Fibroblast of skin of right biceps (primary cell): ENCODE results near the gene PARM1.

Experiments
- DNase-seq: peaks from one replicate; pipeline ENCODE4 v3.0.0-alpha.2; 2013

Gene PARM1, protein sequence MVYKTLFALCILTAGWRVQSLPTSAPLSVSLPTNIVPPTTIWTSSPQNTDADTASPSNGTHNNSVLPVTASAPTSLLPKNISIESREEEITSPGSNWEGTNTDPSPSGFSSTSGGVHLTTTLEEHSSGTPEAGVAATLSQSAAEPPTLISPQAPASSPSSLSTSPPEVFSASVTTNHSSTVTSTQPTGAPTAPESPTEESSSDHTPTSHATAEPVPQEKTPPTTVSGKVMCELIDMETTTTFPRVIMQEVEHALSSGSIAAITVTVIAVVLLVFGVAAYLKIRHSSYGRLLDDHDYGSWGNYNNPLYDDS

DNA sequence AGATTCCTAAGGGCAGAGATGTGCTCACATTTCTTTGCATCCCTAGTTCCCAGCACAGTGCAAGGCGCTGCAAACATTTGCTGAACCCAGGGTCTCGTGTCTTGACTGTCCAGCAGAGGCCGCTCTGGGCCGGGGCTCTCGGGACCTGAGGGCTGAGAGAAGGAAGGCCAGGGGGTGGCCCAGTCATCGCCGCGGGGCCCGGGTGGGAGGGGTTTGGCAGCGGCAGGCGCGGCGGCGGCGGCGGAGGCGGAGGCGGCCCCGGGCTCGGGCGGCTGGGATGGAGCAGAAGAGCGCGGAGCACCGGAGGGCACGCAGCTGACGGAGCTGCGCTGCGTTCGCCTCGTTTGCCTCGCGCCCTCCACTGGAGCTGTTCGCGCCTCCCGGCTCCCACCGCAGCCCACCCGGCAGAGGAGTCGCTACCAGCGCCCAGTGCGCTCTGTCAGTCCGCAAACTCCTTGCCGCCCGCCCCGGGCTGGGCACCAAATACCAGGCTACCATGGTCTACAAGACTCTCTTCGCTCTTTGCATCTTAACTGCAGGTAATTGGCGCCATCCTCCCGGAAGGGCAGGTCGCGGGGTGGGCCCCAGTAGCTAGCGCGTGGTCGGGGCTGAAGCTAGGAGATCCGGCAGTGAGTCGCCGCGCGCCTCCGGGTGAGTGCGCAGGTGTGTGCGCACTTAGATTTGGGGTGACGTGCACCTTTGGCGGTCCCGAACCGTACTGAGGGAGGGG, at the start of gene PARM1:
Gene PARM1, plus strand, starts transcription at position 285 of the 730 bp plus-strand sequence. Its CDS starts 212 bp downstream, at position 497.
- DNase-seq: peak; percentile 73

DNA sequence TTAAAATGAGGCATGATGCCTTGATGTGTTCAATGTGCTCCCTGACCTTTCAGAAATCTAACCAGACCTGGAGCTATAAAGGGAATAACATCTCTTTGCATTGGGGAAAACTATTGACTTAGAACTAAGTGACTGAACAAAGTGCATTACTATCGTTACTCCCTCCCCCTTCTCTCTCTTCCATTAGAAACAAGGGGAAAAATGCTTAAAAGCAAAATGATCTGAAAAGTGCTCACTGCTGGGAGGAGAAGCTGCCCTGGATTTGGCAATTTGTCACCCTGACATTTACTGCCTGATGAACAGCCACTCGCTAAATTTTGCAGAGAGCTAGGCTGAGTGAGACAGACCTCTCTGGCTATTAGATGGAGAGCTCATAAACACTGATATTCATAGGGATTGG, 48.6 kb upstream of the PARM1 start:
- DNase-seq: no peak

- DNase-seq: peak; percentile 6
Observed at GRCh38 chr4:74886484-74886883, 46.4 kb upstream of the PARM1 start.

GRCh38 chr4:74890341-74890740, 42.6 kb upstream of the PARM1 start:
- no peak for DNase-seq

DNA sequence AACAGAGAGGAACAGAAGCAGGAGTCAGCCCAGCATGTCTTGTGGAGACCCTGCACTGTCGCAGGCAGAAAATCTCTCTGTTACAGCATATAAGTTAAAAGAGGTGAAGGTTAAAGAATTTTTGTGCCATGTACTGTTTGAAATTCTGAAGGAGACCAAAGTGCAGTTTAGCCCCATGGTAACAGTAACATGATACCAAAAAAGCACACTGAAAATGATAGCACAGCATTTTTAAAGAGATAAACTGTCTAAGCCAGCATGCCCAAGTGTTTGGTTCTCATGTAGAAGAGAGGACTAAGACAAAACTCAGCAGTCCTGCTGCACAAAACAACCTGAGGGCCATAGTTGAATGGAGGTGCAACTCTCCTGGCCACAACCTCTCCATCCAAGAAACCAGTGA, 41.9 kb upstream of the PARM1 start:
- DNase-seq: no peak

GRCh38 chr4:74893171-74893570, 39.7 kb upstream of the PARM1 start:
- no peak for DNase-seq

DNA sequence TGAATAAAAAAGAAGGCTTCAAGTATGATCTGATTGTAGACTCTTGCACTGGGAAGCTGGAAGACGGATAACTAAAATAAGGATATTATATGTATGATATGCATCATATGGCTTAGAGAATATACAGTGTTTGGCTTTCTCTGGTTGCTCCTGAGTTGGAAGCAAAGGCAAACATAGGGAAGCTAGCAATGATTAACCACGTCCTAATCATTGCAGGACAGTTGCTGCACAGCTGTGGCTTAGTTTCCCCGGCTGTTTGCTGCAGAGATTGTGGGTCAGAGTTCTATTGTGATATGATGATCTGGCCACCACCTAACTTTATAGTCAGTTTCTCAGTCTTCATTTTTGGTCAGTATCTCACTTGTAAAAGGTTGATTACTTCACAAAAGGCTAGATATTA, 36.3 kb upstream of the PARM1 start:
- no peak for DNase-seq

- no peak for DNase-seq
Observed at GRCh38 chr4:74897386-74897785, 35.5 kb upstream of the PARM1 start.

GRCh38 chr4:74900862-74901261, 32.1 kb upstream of the PARM1 start:
- no peak for DNase-seq

GRCh38 chr4:74904509-74905065, 28.3 kb upstream of the PARM1 start:
- no peak for DNase-seq

GRCh38 chr4:74906771-74907170, 26.1 kb upstream of the PARM1 start:
- DNase-seq: no peak

GRCh38 chr4:74919783-74920182, 13.1 kb upstream of the PARM1 start:
- no peak for DNase-seq

DNA sequence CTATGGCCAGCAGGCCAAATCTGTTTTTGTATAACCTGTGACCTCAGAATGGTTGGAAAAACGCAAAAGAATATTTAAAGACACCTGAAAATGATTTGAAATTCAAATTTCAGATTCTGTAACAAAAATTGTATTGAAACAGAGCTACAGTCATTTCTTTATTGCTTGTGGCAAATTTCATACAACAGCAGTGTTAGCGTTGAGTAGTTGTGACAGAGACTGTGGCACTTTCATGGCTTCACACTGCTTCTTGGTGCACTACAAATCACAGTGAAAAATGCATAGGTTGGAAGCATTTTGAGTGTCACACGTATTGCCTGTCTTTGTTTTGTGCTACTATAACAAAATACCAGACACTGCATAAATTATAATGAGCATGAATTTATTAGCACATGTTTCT, 12.2 kb upstream of the PARM1 start:
- no peak for DNase-seq

DNA sequence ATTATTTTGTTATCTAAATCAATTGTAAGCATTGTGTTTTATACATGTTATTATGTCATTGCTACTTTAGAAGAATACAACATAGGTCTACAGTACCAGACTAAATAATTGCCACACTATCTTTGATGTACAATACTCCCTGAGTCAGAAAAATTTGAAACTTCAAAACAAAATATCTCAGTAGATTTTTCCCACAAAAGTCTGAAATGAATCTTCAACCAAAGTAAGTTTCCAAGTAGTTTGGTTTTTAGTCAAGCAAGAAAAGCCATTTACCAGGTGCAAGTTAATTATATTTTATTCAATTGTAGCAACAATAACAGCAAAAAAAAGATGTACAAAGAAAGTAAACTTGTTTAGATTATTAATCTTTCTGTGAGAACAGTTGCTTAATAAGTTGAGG, 11.4 kb upstream of the PARM1 start:
- no peak for DNase-seq

DNA sequence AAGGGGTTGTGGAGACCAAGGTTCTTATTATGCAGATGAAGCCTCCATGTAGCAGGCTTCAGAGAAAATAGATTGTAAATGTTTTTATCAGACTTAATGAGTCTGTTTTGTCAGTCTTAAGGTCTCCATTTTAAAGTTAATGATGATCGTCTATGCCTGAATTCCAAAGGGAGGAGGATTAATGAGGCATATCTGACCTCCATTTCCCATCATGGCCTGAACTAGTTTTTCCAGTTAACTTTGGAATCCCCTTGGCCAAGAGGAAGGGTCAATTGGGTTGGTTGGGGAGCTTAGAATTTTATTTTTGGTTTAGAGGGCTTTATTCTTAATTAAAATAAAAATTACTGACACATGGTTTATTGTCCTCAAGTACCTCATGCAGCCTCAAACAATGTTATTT, 6.9 kb upstream of the PARM1 start:
- no peak for DNase-seq

- DNase-seq: no peak
Observed at GRCh38 chr4:74930162-74930561, 2.8 kb upstream of the PARM1 start.

DNA sequence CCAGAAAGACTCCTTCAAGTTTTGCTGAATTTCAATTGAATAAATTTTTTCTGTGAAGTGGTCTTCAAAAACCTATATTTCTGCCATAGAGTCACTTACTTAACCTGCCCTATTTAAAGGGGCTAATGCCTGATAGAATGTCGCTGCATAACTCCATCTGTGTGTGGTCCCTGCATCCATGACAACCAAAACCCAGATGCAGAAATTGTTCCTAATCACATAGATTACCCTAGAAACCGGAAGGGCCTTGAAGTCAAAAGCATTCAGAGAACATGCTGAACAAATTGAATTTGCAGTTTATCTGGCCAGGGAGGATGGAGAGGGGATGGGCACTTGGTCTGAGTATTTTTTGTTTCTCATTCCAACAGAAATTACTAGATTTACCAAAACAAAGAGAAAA, 1.5 kb upstream of the PARM1 start:
- DNase-seq: no peak

GRCh38 chr4:74932010-74932409, 906 bp upstream of the PARM1 start:
- no peak for DNase-seq

DNA sequence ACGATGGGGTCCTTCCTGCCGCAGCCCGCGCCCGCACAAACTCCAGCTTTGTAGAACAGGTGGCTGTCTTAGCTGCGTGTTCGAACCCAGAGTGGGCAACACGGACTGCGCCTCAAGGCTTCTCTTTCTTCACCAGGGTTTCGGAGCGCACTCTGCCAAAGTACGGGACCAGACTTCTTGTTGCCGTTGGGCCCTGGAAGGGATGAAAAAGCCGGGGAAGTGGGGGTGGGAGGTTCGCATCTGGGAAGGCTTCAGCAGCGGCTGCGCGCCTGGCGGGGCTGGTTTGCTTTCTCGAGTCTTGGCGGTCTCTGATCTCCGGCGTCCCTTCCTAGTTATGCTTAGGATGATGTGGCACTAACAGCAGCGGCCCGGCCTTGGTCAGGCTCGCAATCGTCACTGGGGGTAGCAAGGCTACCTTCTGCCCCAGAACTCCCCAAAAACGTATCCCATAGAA, 673 bp downstream of the PARM1 start:
- no peak for DNase-seq

DNA sequence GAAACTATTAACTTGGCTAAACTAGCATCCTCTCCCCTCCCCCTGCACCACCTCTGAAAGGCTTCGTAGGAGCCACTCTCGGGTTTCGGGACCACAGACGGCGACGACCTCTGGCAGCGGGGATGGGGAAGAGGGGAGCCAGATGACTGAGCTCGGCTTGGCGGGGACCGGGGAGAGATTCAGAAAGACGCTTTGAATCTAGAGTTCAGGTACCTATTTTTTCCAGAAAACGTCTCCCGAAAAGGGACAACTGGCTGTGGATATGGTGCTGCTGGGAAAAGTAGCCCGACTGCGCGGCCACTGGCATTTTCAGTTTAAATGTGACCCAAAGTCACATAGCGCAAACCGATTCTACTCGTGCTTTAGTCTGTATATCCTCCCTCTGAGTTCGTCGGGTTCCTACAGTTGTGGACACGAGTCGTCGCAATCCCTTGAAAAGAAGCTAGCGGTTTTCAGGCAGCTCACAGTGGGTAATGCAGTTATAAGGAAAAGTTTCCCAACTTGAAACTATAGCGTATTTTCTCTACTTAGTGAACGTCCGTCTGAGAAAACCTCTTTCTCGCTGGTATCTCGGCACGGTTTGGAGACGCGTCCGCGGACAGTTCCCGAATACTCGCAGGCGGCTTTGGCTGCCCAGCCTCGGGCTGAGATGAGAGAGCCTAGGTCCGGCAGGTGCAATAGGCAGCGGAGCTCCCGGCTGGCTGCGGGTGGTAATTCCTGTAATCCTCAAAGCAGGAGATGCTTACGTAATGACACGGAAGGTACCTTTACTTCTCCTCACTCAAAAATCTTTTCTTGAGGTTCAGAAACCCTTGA, 1.3 kb downstream of the PARM1 start:
- peak; percentile 5 for DNase-seq

DNA sequence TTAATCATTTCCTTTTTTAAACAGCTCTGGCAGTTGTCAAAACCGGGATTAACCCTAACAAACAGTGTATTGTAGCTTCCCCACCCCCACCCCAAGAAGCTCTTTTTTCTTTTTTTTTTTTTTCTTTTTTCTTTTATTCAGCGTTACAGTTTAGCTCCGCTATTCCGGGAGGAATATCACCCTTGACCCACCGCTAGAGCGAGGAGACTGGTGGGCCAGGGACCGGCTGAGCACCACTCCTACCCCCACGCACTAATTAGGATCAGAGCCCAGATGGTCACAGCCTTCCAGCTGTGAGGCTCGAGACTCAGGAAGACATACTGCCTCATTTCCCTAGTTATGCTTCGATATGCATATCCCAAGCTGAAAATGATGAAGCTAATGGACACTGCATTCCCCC, 2.0 kb downstream of the PARM1 start:
- DNase-seq: no peak

DNA sequence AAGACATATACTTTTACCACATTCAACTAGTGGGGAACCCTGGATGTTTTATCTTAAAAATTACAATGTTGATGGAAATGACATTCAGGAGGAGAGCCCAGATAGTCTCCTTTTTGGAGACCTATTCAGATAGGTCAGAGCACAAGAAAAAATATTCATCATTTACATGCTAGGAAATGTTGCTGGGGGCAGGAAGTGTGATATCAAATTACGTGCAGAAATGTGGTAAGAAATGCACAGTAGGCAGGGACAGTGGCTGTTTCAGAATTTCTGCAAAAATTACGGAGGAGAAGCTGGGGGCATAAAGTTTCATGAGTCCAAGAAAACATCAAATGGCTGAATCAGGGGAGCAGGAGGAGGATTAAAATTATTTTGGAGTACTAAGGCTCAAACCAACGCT, 8.2 kb downstream of the PARM1 start:
- DNase-seq: no peak

- no peak for DNase-seq
Observed at GRCh38 chr4:74942251-74942917, 9.5 kb downstream of the PARM1 start.
